Right ventricle myocardium superior (tissue), 1 donor: ENCODE results near the gene DTX2. TPM values are rescaled to one million over a fixed set of nuclear protein-coding genes. Genes with fewer than 3 reads are reported as not detected.
"Not testable (repeated sequence)": the region's sequence is repeated elsewhere in the genome, so short reads cannot be mapped to it uniquely, and the experiment has no call there.

Experiments
- ATAC-seq: fragments of 200-7000 bp; cut with Tn5 transposase; one replicate; pipeline ENCODE4 v1.9.1; 2020; ENCODE audit warnings: mild to moderate bottlenecking; ENCODE audit not compliant: poor library complexity
- DNase-seq: peaks from one replicate; pipeline ENCODE4 v3.0.0-alpha.2; 2020
- intact Hi-C: fragments of 100-400 bp; cut with DNase I; formaldehyde crosslinking; loops from one replicate; pipeline ENCODE4 v1.11.2; 2022
- total RNA-seq: library from RNA; stranded (reverse); fragmentation: NEBNext Ultra II Directional; extraction: Animal tissue kit (Norgen Biotek cat#: 25700); gene quantifications from one replicate; pipeline ENCODE4 v1.2.1, GENCODE V29; 2021
- donor health status: DM: no; HTN: yes; CAD: no; lungs with severe emphysema.

DTX2 gene
- total RNA-seq, 1 donor from 2014 or later: 5.5 TPM

DNA sequence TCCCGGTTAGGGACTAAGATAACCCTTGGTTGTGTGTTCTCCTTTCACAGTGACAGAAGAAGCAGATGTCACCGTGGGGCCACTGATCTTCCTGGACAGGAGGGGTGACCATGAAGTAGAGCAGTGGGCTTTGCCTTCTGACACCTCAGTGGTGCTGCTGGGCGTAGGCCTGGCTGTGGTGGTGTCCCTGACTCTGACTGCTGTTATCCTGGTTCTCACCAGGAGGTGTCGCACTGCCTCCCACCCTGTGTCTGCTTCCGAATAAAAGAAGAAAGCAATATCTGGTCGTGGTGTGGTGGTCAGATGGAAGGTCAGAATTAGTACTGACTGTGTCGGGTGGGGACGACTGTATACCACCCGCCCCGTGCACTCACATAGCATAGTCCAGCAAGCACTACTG is 19.7 kb upstream of the DTX2 start:
- intact Hi-C loops, DNase-seq: not testable (repeated sequence)
- peak; percentile 43 for ATAC-seq

- ATAC-seq, DNase-seq, intact Hi-C loops: not testable (repeated sequence)
These were observed 18.7 kb upstream of the DTX2 start for GRCh38 chr7:76442664-76443446.

DNA sequence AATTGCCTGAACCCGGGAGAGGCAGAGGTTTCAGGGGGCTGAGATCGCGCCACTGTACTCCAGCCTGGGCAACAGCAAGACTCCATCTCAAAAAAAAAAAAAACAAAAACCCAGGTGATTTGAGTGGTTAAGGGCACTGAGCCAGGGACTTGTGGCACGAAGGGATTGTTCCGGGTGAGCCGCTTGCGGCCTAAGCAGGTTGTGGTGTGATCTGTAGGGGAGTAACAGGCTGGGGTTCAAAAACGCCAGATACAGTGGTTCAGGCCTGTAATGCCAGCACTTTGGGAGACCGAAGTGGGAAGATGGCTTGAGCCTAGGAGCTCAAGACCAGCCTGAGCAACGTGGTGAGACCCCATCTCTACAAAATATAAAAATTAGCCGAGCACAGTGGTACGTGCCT is 17.7 kb upstream of the DTX2 start:
- intact Hi-C loops, ATAC-seq, DNase-seq: not testable (repeated sequence)

DNA sequence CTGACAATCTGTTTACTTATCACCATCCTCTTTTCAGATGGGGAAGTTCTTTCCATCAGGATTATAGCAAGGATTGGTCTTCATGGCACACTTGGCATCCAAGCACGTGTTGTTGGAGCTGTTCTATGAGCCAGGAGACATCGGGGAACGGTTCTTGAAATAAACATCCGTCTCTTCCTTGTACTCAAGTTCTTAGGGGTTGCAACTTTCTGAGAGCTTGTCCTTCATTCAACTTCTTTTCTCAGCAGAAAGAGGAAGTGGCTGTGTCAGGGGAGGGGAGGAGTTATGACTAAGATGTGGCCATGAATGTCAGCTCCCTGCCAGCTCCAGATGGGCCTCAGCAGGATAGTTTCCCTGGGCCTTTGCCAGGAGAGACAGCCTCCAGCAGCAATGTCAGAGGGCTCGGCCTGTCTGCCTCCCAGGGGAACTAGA is 15.9 kb upstream of the DTX2 start:
- ATAC-seq (peak; percentile 98), DNase-seq (peak; percentile 80)

GRCh38 chr7:76457017-76457416 is 4.5 kb upstream of the DTX2 start:
- DNase-seq, intact Hi-C loops: not testable (repeated sequence)
- ATAC-seq: peak; percentile 28

More for the DNA sequence above, 15.9 kb upstream of the DTX2 start:
- intact Hi-C loops: not testable (repeated sequence)

DNA sequence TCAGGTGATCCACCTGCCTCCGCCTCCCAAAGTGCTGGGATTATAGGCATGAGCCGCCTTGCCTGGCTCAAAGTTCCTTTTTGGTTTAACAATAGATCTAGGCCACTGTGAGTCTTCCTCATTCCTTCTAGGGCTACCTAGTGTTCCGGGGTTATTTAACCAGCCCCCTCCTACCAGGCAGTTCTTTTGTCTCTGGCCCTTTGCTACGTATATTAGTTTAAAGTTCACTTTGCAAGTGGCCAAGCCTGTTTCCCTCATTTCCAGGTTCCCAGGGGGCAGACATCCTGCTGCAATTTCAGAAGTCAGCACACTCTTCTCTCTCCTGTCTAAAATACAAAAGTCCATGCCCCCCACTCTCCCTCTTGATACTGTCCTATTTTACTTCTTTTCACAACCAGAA is 3.0 kb upstream of the DTX2 start:
- ATAC-seq, intact Hi-C loops, DNase-seq: not testable (repeated sequence)

DNA sequence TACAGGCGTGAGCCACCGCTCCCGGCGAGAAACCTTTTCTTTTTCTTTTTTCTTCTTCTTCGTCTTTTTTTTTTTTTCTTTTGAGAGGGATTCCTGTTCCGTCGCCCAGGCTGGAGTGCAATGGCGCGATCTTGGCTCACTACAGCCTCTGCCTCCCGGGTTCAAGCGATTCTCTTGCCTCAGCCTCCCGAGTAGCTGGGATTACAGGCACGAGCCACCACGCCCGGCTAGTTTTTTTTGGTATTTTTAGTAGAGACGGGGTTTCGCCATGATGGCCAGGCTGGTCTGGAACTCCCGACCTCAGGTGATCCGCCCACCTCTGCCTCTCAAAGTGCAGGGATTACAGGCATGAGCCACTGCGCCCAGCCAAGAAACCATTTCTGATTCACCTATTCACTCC is 742 bp upstream of the DTX2 start:
- DNase-seq, intact Hi-C loops, ATAC-seq: not testable (repeated sequence)

DNA sequence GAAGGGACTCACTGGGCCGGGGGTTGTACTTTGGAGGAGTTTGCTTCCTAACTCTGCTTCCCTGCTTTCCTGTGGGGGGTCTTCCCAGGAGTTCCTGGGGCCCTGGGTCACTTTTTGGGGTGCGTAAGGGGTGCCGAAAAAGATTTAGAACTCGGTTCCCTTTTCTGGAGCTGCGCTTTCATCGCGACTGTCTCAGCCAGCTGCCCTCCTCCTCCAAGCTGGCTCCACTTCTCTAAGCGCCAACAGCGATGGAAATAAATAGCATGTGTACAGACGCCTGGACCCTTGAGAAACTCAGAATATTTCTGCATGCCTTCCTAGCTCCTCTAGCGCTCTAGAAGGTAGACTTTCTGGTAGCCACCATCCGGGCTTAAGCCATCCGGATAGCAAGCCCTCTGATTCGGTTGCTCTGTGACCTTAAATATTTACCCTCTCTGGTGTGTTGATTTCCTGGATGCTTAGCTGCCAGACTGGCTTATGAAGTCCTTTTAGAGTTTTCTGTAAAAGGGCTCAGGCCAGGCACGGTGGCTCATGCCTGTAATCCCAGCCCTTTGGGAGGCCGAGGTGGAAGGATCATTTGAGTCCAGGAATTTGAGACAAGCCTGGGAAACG is 868 bp downstream of the DTX2 start:
- ATAC-seq: peak; percentile 47

DNA sequence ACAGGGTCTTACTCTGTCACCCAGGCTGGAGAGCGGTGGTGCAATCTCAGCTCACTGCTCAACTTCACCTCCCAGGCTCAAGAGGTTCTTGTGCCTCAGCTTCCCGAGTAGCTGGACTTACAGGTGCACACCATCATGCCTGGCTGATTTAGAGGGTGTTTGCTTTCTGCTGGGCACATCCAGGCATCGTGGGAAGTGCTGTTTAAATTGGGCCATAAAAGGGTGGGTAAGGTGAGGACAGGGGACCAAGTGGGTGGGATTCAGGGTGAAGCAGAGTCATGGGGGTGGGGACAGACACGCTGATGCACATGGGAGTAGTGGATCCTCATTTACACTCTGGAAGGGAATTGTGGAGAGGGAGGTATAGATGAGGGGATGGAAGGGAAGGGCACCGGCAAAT is 3.5 kb downstream of the DTX2 start:
- intact Hi-C loops, DNase-seq: not testable (repeated sequence)

More for the DNA sequence above, 868 bp downstream of the DTX2 start:
- intact Hi-C loops, DNase-seq: not testable (repeated sequence)

GRCh38 chr7:76465950-76466349 is 4.4 kb downstream of the DTX2 start:
- ATAC-seq: peak; percentile 39
- DNase-seq, intact Hi-C loops: not testable (repeated sequence)

More for the DNA sequence above, 3.5 kb downstream of the DTX2 start:
- ATAC-seq: not testable (repeated sequence)

DNA sequence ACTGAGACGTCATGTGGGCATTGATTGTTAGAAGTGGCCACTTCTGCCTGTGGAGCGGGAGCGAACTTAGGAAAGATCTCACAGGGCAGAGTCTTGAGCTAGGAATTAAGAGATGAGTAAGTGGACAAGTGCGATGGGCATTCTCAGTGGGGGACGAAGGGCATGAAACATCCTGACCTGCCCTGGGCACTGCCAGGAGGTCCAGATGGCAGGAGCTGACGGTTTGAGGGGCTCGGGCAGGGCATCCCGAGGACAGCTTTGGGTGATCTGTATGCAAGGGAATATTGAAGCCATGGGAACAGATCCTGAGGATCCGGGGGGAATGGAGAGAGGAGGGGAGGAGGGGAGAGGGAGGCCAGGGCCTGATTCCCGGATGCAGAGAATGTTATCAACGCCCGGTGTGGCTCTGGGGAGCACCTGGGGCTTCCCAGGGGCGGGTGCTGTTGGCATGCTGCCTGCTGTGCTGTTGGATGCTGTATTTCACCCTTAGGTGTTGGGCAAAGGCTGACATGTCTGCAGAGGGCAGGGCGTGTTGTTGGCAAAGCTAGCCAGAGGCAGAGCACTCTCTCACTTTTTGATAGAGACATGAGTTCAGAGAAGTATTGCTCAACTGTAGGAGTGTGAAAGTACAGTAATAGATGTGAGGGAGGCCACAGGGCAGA is 6.4 kb downstream of the DTX2 start:
- DNase-seq (peak; percentile 70), ATAC-seq (peak; percentile 89)
- intact Hi-C loops: not testable (repeated sequence)

DNA sequence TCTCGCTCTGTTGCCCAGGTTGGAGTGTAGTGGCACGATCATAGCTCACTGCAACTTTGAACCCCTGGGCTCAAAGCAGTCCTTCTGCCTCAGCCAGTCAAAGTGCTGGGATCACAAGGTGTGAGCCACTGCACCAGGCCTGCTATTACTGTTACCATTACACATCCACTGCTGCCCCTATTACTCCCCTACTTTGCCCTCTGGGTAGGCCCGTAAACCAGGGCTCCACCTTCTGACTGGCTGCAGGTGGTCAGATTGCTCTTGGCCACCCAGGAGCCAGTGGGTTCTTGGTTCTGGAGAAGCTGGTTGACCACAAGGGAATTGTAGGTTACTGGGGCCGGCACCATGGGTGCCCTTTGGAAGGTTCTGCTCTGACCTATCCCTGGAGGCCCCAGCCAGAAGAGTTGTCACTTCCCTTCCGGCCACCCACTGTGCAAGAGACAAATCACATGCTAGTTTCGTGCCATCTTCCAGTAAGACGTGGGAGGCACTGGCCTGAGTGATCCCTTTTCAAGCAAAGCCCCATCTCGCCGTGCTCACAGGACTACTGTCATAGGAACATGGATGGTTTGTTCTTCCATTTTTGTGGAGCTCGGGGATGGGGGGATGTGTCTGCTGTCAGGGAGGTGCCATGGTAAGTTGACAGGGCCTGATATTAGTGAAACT is 10.2 kb downstream of the DTX2 start:
- ATAC-seq, DNase-seq, intact Hi-C loops: not testable (repeated sequence)

DNA sequence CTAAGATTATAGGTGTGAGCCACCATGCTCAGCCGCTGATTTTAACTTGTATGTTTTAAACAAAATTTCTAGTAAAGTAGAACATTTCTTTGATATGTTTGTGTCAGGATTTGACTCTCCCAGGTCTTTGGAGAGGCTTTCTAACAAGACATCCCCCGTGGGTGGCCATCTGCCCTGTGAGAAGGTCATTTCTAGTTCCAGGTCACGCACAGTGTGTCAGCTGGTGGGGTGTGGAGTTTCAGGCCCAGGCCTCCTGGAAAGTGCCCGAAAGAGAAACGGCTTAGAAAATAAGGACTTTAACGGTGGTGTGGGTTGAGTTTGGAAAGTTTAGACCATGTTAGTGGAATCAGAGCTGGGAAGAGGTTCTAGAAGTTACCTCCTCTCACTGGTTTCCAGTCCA is 11.6 kb downstream of the DTX2 start:
- ATAC-seq, DNase-seq, intact Hi-C loops: not testable (repeated sequence)

GRCh38 chr7:76476280-76476679 is 14.8 kb downstream of the DTX2 start:
- ATAC-seq, intact Hi-C loops, DNase-seq: not testable (repeated sequence)

DNA sequence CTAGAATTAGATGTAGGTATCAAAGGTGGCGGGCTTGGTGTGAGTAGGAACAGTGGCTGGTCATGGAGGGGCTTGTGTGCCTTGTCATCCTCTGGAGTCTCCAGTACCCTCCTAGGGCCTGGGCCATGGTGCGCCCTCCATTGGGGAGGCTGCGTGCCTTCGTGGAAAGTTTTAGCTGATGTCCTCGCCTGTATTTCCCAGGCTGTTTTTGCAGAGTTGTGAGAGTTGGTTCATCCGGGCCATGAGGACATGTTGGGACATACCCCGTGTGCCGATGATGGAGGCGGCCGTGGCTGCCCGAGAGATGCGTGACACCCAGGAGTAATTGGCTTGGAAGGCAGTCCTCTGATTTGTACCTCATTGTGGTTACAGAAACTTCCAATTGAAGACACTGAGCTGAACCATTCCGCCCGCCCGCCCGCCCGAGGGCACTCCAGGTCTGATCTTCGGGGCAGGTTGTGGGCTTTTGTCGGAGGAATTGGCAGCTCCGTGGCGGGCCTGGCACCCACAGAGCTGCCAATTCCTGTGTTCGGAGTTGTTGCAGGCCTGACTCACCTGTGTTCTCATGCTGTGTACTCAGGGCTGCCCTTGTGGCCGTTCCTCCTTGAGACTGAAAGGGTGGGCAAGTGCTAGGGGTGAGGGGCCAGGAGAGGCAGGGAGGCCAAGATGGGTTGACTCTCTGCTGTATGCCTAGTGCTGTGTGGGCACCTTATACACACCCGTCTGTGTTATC is 15.4 kb downstream of the DTX2 start:
- intact Hi-C loops, DNase-seq, ATAC-seq: not testable (repeated sequence)

DNA sequence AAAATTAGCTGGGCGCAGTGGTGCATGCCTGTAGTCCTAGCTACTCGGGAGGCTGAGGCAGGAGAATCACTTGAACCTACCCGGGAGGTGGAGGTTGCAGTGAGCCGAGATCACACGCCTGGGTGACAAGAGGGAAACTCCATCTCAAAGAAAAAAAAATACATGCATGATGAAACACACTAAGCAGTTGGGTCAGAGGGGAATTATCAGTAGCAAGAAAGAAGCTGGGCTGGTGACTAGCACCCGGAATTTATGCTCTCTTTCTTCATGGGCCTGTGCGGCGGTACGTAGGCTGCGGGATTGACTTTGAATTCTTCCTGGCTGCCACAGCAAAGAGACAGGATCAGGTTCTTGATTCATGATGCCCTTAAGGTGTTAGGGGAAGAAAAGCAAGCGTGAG is 18.1 kb downstream of the DTX2 start:
- DNase-seq, ATAC-seq, intact Hi-C loops: not testable (repeated sequence)

DNA sequence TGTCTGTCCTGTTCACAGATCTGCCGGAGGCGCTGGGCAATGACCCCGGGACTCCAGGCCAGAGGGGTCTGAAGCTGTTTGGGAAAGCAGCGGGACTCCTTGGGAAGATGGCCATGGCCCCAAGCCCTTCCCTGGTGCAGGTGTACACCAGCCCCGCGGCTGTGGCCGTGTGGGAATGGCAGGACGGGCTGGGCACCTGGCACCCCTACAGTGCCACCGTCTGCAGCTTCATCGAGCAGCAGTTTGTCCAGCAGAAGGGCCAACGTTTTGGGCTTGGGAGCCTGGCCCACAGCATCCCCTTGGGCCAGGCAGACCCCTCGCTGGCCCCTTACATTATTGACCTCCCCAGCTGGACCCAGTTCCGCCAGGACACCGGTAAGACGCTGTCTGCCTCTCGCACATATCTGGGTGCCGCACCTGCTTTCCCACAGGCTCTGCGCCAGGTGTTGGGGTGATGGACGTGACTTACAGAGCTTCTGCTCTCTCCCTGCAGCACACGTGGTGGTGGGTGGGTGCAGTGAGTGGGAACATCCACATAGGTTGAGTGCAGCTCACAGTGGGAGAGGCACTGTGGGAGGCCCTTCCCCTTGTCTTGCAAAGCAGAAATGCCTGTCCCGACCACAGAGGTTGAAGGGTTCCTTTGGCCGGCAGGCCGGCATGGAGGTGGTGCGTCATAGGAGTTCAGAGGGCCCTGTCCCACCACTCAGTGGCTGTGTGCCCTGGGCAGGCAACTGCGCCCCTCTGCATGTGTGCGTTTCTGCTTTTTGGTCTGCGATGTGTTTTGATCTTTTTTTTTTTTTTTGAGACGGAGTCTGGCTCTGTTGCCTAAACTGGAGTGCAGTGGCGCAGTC is 19.1 kb downstream of the DTX2 start:
- DNase-seq, intact Hi-C loops: not testable (repeated sequence)

More for the DNA sequence above, 19.1 kb downstream of the DTX2 start:
- not testable (repeated sequence) for ATAC-seq
